Omental fat pad (tissue), 4 donors: Measurements from ENCODE around the gene MTNR1A. TPM values are rescaled to one million over a fixed set of nuclear protein-coding genes. Genes with fewer than 3 reads are reported as not detected.

Source experiments
- ATAC-seq: fragments of 150-250 bp; one replicate; pipeline ENCODE4 v1.9.1; 2016; ENCODE audit warnings: mild to moderate bottlenecking, moderate library complexity; ENCODE audit not compliant: low FRiP score
- DNase-seq: peaks from one replicate; pipeline ENCODE4 v3.0.0-alpha.2; 2019; ENCODE audit warnings: low spot score
- small RNA-seq: library from RNA; depleted of rRNA; stranded (forward); fragments of <200 nt; gene quantifications from one replicate; pipeline ENCODE3, GENCODE V24; 2016
- total RNA-seq, 4 donors: library from RNA; depleted of rRNA; stranded (reverse); fragments of >200 nt; gene quantifications; one replicate each; pipeline ENCODE4 v1.1.0, GENCODE V29; 2016
- TF ChIP-seq, protein P1 (sequence below), 3 donors: fragments of 450-650 bp; IDR thresholded peaks; one replicate each; pipeline ENCODE4 v1.5.1; 2016 to 2017; ENCODE audit warnings: antibody characterized with exemption in 3 of 3, mild to moderate bottlenecking in 3 of 3, moderate library complexity in 2 of 3

MTNR1A gene
- total RNA-seq, 4 donors from 2014 or later: not detected

DNA sequence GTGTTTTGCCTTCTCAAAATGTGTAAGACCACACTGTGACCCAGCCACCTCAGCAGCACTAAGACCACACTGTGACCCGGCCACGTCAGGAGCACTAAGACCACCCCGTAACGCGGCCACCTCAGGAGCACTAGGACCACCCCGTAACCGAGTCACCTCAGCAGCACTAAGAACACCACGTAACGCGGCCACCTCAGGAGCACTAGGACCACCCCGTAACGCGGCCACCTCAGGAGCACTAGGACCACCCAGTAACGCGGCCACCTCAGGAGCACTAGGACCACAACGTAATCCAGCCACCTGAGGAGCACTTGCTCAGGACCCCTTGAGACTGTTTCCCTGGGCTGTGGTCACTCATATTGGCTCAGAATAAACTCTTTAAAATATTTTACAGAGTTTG is 71.7 kb downstream of the MTNR1A start:
- ATAC-seq: no peak
- no peak for DNase-seq
- TF ChIP-seq, protein P1, sequence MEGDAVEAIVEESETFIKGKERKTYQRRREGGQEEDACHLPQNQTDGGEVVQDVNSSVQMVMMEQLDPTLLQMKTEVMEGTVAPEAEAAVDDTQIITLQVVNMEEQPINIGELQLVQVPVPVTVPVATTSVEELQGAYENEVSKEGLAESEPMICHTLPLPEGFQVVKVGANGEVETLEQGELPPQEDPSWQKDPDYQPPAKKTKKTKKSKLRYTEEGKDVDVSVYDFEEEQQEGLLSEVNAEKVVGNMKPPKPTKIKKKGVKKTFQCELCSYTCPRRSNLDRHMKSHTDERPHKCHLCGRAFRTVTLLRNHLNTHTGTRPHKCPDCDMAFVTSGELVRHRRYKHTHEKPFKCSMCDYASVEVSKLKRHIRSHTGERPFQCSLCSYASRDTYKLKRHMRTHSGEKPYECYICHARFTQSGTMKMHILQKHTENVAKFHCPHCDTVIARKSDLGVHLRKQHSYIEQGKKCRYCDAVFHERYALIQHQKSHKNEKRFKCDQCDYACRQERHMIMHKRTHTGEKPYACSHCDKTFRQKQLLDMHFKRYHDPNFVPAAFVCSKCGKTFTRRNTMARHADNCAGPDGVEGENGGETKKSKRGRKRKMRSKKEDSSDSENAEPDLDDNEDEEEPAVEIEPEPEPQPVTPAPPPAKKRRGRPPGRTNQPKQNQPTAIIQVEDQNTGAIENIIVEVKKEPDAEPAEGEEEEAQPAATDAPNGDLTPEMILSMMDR (IDR thresholded peaks at IDR 0.05): no peak

Small RNAs within 50 kb of the gene (small RNA-seq; reads per million reads assigned to genes)
- not detected for gene RNU6-1055P

Other genes starting within 250 kb of the MTNR1A start
- gene FAT1, start 168.3 kb upstream of the MTNR1A start, total RNA-seq: 10 to 100 TPM; 35.3 to 90.8 (median 69.9) TPM